Ishikawa (cell line): Measurements from ENCODE around the gene COL9A2.

ENCODE experiments used
- CEBPB ChIP-seq: IDR thresholded peaks from 2 replicates; pipeline ENCODE4 v1.6.1; 2012
- CREB1 ChIP-seq: IDR thresholded peaks from 2 replicates; pipeline ENCODE4 v1.6.1; 2012; ENCODE audit warnings: low read depth
- EGR1 ChIP-seq: IDR thresholded peaks from 2 replicates; pipeline ENCODE4 v1.6.1; 2012
- EP300 ChIP-seq: IDR thresholded peaks from 2 replicates; pipeline ENCODE4 v1.6.1; 2012; ENCODE audit warnings: borderline replicate concordance
- FOXM1 ChIP-seq: IDR thresholded peaks from 2 replicates; pipeline ENCODE4 v1.6.1; 2012; ENCODE audit warnings: low read depth, borderline replicate concordance
- MAX ChIP-seq: IDR thresholded peaks from 2 replicates; pipeline ENCODE4 v1.6.1; 2012
- NFIC ChIP-seq: IDR thresholded peaks from 2 replicates; pipeline ENCODE4 v1.6.1; 2012
- RAD21 ChIP-seq: IDR thresholded peaks from 2 replicates; pipeline ENCODE4 v1.6.1; 2012; ENCODE audit warnings: low read depth
- REST ChIP-seq: IDR thresholded peaks from 2 replicates; pipeline ENCODE4 v1.6.1; 2012; ENCODE audit warnings: low read depth, mild to moderate bottlenecking
- TAF1 ChIP-seq: IDR thresholded peaks from 2 replicates; pipeline ENCODE4 v1.6.1; 2012; ENCODE audit warnings: low read depth, mild to moderate bottlenecking
- TCF12 ChIP-seq: IDR thresholded peaks from 2 replicates; pipeline ENCODE4 v1.6.1; 2012; ENCODE audit warnings: low read depth
- TEAD4 ChIP-seq: IDR thresholded peaks from 2 replicates; pipeline ENCODE4 v1.6.1; 2012
- USF1 ChIP-seq: IDR thresholded peaks from 2 replicates; pipeline ENCODE4 v1.6.1; 2012
- YY1 ChIP-seq: IDR thresholded peaks from 2 replicates; pipeline ENCODE4 v1.6.1; 2012; ENCODE audit warnings: low read depth
- ZBTB7A ChIP-seq: IDR thresholded peaks from 2 replicates; pipeline ENCODE4 v1.6.1; 2012; ENCODE audit warnings: low read depth

The COL9A2 gene

GRCh38 chr1:40357625-40358024 is 40.5 kb upstream of the COL9A2 start:
- no peak for TF ChIP-seq CEBPB
- TF ChIP-seq TEAD4: no peak
- TF ChIP-seq EP300: no peak
- TF ChIP-seq USF1: no peak
- TF ChIP-seq MAX: no peak
- no peak for TF ChIP-seq CREB1
- no peak for TF ChIP-seq YY1
- TF ChIP-seq ZBTB7A: no peak
- TF ChIP-seq TCF12: no peak
- TF ChIP-seq EGR1: no peak
- no peak for TF ChIP-seq REST
- no peak for TF ChIP-seq RAD21
- TF ChIP-seq FOXM1: no peak
- no peak for TF ChIP-seq TAF1
- no peak for TF ChIP-seq NFIC

GRCh38 chr1:40353082-40353481 is 36.0 kb upstream of the COL9A2 start:
- TF ChIP-seq USF1: no peak
- no peak for TF ChIP-seq CEBPB
- no peak for TF ChIP-seq TCF12
- no peak for TF ChIP-seq ZBTB7A
- TF ChIP-seq YY1: no peak
- TF ChIP-seq EGR1: no peak
- TF ChIP-seq FOXM1: no peak
- no peak for TF ChIP-seq EP300
- no peak for TF ChIP-seq TAF1
- TF ChIP-seq REST: no peak
- TF ChIP-seq TEAD4: no peak
- TF ChIP-seq RAD21: no peak
- TF ChIP-seq NFIC: no peak
- TF ChIP-seq MAX: no peak
- TF ChIP-seq CREB1: no peak

GRCh38 chr1:40352126-40352525 is 35.0 kb upstream of the COL9A2 start:
- TF ChIP-seq EGR1 (no peak), EP300 (no peak), TAF1 (no peak), NFIC (no peak), REST (no peak), TCF12 (no peak), TEAD4 (no peak), FOXM1 (no peak), ZBTB7A (no peak), MAX (no peak), YY1 (no peak), CREB1 (no peak), RAD21 (no peak), CEBPB (no peak), USF1 (no peak)

GRCh38 chr1:40351124-40351523 is 34.0 kb upstream of the COL9A2 start:
- TF ChIP-seq CREB1: no peak
- TF ChIP-seq TCF12: no peak
- TF ChIP-seq RAD21: no peak
- TF ChIP-seq TEAD4: no peak
- no peak for TF ChIP-seq EP300
- no peak for TF ChIP-seq MAX
- no peak for TF ChIP-seq FOXM1
- no peak for TF ChIP-seq REST
- no peak for TF ChIP-seq NFIC
- TF ChIP-seq ZBTB7A: no peak
- TF ChIP-seq CEBPB: no peak
- no peak for TF ChIP-seq EGR1
- TF ChIP-seq USF1: no peak
